Osteoblast (primary cell): Measurements from ENCODE around the gene SMIM3. TPM values are rescaled to one million over a fixed set of nuclear protein-coding genes. Genes with fewer than 3 reads are reported as not detected.
A peak's percentile ranks its signal among the peaks of the same experiment; 100 is the strongest.
"Not testable (repeated sequence)": the region's sequence is repeated elsewhere in the genome, so short reads cannot be mapped to it uniquely, and the experiment has no call there.

ENCODE experiments used
- DNase-seq: peaks from one replicate; pipeline ENCODE4 v3.0.0; 2011; ENCODE audit warnings: low spot score, mixed read lengths; ENCODE audit not compliant: insufficient read length; ENCODE audit errors: missing footprints
- H2AFZ ChIP-seq: 2 replicates; pipeline ENCODE4 v1.6.0; 2011; ENCODE audit warnings: mild to moderate bottlenecking, low read length
- H3K27ac ChIP-seq: 2 replicates; pipeline ENCODE4 v1.5.1; 2011; ENCODE audit warnings: mild to moderate bottlenecking, low read depth, low read length, moderate library complexity
- H3K27me3 ChIP-seq: 2 replicates; pipeline ENCODE4 v1.6.0; 2012; ENCODE audit warnings: mild to moderate bottlenecking, control low read depth, inconsistent platforms, low read length, moderate library complexity; ENCODE audit not compliant: insufficient read depth
- H3K36me3 ChIP-seq: 2 replicates; pipeline ENCODE4 v1.5.1; 2011; ENCODE audit warnings: mild to moderate bottlenecking, low read length, control low read depth, moderate library complexity; ENCODE audit not compliant: insufficient read depth
- H3K4me1 ChIP-seq: 2 replicates; pipeline ENCODE4 v1.5.1; 2011; ENCODE audit warnings: mild to moderate bottlenecking, low read length, control low read depth, moderate library complexity; ENCODE audit not compliant: insufficient read depth
- H3K4me2 ChIP-seq: 2 replicates; pipeline ENCODE4 v1.6.0; 2011; ENCODE audit warnings: mild to moderate bottlenecking, low read length; ENCODE audit not compliant: insufficient read depth
- H3K4me3 ChIP-seq: fragments of 200-600 bp; sonication (generic); 3 replicates; pipeline ENCODE4 v1.5.1; 2012; ENCODE audit warnings: mild to moderate bottlenecking, low read length, inconsistent platforms; ENCODE audit not compliant: insufficient read depth
- H3K79me2 ChIP-seq: 2 replicates; pipeline ENCODE4 v1.6.0; 2012; ENCODE audit warnings: mild to moderate bottlenecking, low read length, control low read depth, inconsistent platforms; ENCODE audit not compliant: insufficient read depth
- H3K9me3 ChIP-seq: 2 replicates; pipeline ENCODE4 v1.5.1; 2011; ENCODE audit warnings: low read depth, low read length, control low read depth
- H4K20me1 ChIP-seq: 2 replicates; pipeline ENCODE4 v1.6.0; 2012; ENCODE audit warnings: mild to moderate bottlenecking, low read length, control low read depth; ENCODE audit not compliant: insufficient read depth
- total RNA-seq: library from RNA; depleted of rRNA; stranded (reverse); fragments of >200 nt; gene quantifications from 2 replicates; pipeline ENCODE4 v1.2.3, GENCODE V29; 2012
- TF ChIP-seq, protein P1 (sequence below): IDR thresholded peaks from 2 replicates; pipeline ENCODE4 v1.5.1; 2011; ENCODE audit warnings: mild to moderate bottlenecking, low read depth, low read length, moderate library complexity; ENCODE audit errors: extremely low read depth

SMIM3 gene
- total RNA-seq, 1 donor = 46.3 TPM

DNA sequence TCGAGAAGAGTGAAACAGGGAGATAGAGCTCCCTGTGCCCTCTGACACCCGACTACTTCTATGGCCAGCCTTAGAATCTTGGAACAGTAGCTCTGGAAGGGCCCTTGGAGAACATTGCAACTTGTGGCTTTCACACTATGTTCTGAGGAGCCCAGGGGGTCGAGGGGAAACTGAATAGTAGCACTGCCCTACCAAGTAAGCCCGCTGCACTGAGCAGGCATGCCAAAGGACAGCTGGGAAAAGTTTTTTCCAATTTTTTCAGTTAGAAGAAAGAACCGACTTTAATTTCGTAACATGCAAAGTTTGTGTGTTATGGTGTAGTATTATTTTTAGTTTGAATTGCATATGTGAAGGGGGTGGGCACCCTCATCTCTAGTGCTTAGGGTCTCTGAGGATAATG lies 10.9 kb downstream of the SMIM3 start:
- DNase-seq = no peak
- H3K4me2 ChIP-seq = peak overlapping the region; percentile 65
- no peak overlapping the region for H3K4me3 ChIP-seq
- H3K27me3 ChIP-seq = no peaks in the 10 kb centered on the region
- H3K36me3 ChIP-seq = peaks cover 11% of the 10 kb centered on the region
- H2AFZ ChIP-seq = no peak overlapping the region
- H3K4me1 ChIP-seq = peaks cover 62% of the 10 kb centered on the region
- no peaks in the 10 kb centered on the region for H3K9me3 ChIP-seq
- H3K27ac ChIP-seq = peak overlapping the region; percentile 89
- peaks cover 1% of the 10 kb centered on the region for H4K20me1 ChIP-seq
- peaks cover 93% of the 10 kb centered on the region for H3K79me2 ChIP-seq
- TF ChIP-seq, protein P1, sequence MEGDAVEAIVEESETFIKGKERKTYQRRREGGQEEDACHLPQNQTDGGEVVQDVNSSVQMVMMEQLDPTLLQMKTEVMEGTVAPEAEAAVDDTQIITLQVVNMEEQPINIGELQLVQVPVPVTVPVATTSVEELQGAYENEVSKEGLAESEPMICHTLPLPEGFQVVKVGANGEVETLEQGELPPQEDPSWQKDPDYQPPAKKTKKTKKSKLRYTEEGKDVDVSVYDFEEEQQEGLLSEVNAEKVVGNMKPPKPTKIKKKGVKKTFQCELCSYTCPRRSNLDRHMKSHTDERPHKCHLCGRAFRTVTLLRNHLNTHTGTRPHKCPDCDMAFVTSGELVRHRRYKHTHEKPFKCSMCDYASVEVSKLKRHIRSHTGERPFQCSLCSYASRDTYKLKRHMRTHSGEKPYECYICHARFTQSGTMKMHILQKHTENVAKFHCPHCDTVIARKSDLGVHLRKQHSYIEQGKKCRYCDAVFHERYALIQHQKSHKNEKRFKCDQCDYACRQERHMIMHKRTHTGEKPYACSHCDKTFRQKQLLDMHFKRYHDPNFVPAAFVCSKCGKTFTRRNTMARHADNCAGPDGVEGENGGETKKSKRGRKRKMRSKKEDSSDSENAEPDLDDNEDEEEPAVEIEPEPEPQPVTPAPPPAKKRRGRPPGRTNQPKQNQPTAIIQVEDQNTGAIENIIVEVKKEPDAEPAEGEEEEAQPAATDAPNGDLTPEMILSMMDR = no peak

DNA sequence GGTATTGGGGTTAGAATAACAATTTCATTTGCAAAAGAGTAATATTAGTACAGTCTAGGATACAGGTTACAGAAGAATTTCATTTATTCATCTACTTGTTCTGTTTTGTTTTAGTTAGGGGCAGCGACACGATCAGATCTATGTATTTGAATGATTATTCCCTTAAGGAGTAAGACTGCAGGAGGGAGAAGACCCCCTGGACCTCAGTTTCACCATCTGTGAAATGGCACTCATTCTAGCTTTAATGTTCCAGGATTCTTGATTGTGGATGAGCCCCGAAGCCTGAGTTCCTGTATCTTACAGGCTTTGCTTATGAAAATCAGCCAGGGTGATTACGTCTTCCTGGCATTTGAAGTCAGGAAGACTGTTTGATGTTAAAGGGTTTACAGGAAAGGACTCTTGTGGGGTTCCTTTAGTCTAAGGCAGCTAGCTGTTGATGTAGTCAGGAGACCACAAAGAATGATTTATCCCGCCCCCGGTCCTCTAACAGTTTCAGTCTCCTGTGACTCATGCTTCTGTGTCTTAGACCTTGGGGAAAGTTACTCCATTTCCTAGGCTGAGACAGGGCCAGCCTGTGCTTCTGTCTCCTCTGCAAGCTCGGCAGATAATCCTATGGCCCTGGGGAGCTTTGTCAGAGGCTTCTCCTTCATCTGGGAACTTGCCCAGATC lies 11.5 kb downstream of the SMIM3 start:
- Histone ChIP-seq H3K36me3 (peaks cover 14% of the 10 kb centered on the region), H3K79me2 (peaks cover 94% of the 10 kb centered on the region), H3K4me3 (peak overlapping the region; percentile 38), H3K4me1 (peaks cover 58% of the 10 kb centered on the region), H2AFZ (no peak overlapping the region), H4K20me1 (peaks cover 8% of the 10 kb centered on the region), H3K27ac (peak overlapping the region; percentile 89), H3K4me2 (peak overlapping the region; percentile 65), H3K27me3 (no peaks in the 10 kb centered on the region), H3K9me3 (no peaks in the 10 kb centered on the region)
- TF ChIP-seq, protein P1 = no peak
- peak; percentile 85 for DNase-seq

DNA sequence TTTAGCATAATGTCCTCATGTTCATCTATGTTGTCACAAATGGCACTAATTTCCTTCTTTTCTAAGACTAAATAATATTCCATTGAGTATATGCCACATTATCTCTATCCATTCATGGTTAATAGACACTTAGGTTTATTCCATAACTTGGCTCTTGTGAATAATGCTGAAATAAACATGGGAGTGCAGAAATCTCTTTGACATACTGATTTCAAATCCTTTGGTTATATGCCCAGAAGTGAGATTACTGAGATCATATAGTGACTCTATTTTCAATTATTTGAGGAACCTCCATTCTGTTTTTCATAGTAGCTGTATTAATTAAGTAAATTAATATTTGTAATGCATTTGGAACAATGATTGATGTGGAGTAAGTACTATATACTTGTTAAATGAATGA lies 13.0 kb downstream of the SMIM3 start:
- Histone ChIP-seq H2AFZ (no peak overlapping the region), H3K4me3 (no peak overlapping the region), H3K4me1 (peaks cover 52% of the 10 kb centered on the region), H3K27ac (peak overlapping the region; percentile 89), H4K20me1 (peaks cover 14% of the 10 kb centered on the region), H3K79me2 (peaks cover 94% of the 10 kb centered on the region), H3K9me3 (no peaks in the 10 kb centered on the region), H3K4me2 (peak overlapping the region; percentile 65), H3K36me3 (peaks cover 21% of the 10 kb centered on the region), H3K27me3 (no peaks in the 10 kb centered on the region)
- TF ChIP-seq, protein P1 = no peak
- no peak for DNase-seq

DNA sequence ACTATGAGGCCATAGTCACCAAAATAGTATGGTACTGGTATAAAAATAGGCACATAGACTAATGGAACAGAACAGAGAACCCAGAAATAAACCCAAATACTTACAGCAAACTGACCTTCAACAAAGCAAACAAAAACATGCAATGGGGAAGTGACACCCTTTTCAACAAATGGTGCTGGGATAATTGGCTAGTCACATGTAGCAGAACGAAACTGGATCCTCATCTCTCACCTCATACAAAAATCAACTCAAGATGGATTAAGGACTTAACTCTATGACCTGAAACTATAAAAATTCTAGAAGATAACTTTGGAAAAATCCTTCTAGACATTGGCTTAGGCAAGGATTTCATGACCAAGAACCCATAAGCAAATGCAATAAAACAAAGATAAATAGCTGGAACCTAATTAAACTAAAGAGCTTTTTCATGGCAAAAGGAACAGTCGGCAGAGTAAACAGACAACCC lies 14.9 kb downstream of the SMIM3 start:
- Histone ChIP-seq H3K36me3 (peaks cover 36% of the 10 kb centered on the region), H4K20me1 (peaks cover 14% of the 10 kb centered on the region), H3K79me2 (peaks cover 79% of the 10 kb centered on the region), H3K4me1 (peaks cover 33% of the 10 kb centered on the region)
- not testable (repeated sequence) for H3K27me3 ChIP-seq, H3K4me2 ChIP-seq, H3K9me3 ChIP-seq, H3K27ac ChIP-seq, DNase-seq, H2AFZ ChIP-seq, H3K4me3 ChIP-seq
